PFSK-1 (cell line): ENCODE data around the gene SS18L1.

ENCODE experiments used
- FOXP2 ChIP-seq: optimal IDR thresholded peaks from 2 replicates; pipeline ENCODE3; 2011; ENCODE audit warnings: borderline replicate concordance, control low read depth, inconsistent platforms; ENCODE audit not compliant: insufficient read depth; ENCODE audit errors: extremely low read length, extremely low read depth
- POLR2AphosphoS5 ChIP-seq: IDR thresholded peaks from 2 replicates; pipeline ENCODE4 v1.6.1; 2012; ENCODE audit warnings: low read depth, mild to moderate bottlenecking, control low read depth, low read length, moderate library complexity
- SIN3A ChIP-seq: IDR thresholded peaks from 2 replicates; pipeline ENCODE4 v1.6.1; 2012; ENCODE audit warnings: mild to moderate bottlenecking, low read length, moderate library complexity, borderline replicate concordance; ENCODE audit not compliant: insufficient read depth
- TAF1 ChIP-seq: IDR thresholded peaks from 2 replicates; pipeline ENCODE4 v1.6.1; 2012; ENCODE audit warnings: low read length, control low read depth, borderline replicate concordance; ENCODE audit not compliant: insufficient read depth
- TF ChIP-seq, protein P1 (sequence below), 2 experiments: IDR thresholded peaks; 2 replicates each; pipeline versions ENCODE4 v1.6.1 to v1.8.0; 2011 to 2012; ENCODE audit warnings: low read depth in 2 of 2, low read length in 2 of 2, control low read depth in 1 of 2, inconsistent platforms in 1 of 2, mild to moderate bottlenecking in 1 of 2, moderate library complexity in 1 of 2; ENCODE audit not compliant: insufficient read depth in 1 of 2

The SS18L1 gene

DNA sequence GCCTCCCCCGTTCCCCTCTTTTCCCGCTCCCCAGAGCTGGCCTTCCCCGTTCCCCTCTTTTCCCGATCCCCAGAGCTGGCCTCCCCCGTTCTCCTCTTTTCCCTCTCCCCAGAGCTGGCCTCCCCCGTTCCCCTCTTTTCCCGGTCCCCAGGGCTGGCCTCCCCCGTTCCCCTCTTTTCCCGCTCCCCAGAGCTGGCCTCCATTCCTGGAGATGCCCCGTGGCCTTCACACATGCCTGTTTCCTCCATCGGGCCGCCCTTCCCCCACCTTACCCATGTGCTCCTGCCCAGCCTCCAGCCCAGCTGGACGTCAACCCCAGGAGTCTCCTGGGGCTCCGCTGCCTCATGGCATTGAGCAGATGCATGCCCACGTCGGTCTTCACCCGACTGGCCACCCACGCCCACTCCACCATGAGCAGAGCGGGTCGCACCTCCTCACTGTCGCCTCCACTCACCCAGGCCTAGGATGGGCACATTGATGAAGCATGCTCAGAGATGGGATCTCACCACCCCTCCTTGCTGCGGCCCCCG, 8.3 kb downstream of the SS18L1 start:
- TF ChIP-seq POLR2AphosphoS5, result no peak
- TF ChIP-seq, protein P1, sequence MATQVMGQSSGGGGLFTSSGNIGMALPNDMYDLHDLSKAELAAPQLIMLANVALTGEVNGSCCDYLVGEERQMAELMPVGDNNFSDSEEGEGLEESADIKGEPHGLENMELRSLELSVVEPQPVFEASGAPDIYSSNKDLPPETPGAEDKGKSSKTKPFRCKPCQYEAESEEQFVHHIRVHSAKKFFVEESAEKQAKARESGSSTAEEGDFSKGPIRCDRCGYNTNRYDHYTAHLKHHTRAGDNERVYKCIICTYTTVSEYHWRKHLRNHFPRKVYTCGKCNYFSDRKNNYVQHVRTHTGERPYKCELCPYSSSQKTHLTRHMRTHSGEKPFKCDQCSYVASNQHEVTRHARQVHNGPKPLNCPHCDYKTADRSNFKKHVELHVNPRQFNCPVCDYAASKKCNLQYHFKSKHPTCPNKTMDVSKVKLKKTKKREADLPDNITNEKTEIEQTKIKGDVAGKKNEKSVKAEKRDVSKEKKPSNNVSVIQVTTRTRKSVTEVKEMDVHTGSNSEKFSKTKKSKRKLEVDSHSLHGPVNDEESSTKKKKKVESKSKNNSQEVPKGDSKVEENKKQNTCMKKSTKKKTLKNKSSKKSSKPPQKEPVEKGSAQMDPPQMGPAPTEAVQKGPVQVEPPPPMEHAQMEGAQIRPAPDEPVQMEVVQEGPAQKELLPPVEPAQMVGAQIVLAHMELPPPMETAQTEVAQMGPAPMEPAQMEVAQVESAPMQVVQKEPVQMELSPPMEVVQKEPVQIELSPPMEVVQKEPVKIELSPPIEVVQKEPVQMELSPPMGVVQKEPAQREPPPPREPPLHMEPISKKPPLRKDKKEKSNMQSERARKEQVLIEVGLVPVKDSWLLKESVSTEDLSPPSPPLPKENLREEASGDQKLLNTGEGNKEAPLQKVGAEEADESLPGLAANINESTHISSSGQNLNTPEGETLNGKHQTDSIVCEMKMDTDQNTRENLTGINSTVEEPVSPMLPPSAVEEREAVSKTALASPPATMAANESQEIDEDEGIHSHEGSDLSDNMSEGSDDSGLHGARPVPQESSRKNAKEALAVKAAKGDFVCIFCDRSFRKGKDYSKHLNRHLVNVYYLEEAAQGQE (IDR thresholded peaks at IDR 0.05; ENCODE audit: insufficient read depth in 1 of 2, low read depth in 2 of 2, low read length in 2 of 2), result no peak
- TF ChIP-seq FOXP2, result no peak
- no peak for TF ChIP-seq TAF1
- no peak for TF ChIP-seq SIN3A

DNA sequence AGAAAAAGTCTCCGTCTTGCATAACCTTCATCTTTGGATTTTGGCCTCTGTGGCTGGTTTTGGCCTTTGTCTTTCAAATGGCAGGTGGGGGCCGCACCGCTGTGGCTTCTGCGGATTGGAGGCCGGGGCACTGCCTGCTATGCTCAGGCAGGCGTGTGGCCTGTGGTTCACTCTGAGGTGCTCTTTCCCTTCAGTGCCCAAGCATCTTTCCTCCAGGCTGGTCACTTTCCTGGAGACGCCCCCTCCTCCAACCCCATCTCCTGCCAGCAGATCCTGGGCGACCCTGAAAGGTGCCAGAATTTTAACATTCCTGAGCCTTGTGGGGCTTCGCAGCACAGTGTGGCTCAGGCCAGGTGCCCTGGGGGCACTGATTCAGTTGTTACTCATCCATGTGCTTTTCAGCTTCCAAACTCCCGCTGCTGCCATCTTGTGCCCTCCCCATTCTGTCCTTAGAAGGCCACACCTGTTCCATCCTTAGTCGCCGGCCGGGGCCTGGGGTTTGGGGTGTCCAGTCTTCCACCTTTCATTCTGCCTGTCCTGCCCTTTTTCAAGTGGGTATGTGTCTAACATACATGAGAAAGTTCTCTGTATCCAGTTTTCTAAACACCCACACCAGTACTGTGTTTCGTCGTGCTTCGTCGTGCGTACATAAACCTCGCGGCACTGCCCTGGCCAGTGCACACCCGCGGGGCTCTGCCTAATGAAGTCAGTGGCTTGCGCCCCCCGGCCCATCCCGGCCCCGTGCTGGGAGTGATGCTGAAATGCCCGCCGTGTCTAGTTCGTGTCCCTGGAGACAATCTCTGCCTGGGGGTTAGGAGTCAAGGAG, 12.1 kb downstream of the SS18L1 start:
- TF ChIP-seq SIN3A (no peak), FOXP2 (no peak), POLR2AphosphoS5 (no peak), TAF1 (no peak)
- TF ChIP-seq, protein P1 (IDR thresholded peaks at IDR 0.05; ENCODE audit: insufficient read depth in 1 of 2, low read depth in 2 of 2, low read length in 2 of 2), result no peak

DNA sequence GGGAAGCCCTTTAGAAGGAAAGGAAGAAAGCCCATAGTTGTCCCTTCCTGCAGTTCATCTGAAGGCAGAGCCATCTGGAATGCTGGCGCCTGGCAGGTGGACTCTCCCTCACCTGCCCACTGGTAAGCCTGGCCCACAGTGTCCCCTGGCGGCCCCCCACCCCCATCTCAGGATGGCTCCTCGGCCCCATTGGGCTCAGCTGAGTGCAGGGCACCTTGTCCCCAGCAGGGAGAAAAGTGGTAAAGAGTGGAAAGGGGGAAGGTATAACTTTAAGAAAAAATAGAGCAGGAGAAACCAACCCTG, 12.6 kb downstream of the SS18L1 start:
- no peak for TF ChIP-seq FOXP2
- no peak for TF ChIP-seq POLR2AphosphoS5

DNA sequence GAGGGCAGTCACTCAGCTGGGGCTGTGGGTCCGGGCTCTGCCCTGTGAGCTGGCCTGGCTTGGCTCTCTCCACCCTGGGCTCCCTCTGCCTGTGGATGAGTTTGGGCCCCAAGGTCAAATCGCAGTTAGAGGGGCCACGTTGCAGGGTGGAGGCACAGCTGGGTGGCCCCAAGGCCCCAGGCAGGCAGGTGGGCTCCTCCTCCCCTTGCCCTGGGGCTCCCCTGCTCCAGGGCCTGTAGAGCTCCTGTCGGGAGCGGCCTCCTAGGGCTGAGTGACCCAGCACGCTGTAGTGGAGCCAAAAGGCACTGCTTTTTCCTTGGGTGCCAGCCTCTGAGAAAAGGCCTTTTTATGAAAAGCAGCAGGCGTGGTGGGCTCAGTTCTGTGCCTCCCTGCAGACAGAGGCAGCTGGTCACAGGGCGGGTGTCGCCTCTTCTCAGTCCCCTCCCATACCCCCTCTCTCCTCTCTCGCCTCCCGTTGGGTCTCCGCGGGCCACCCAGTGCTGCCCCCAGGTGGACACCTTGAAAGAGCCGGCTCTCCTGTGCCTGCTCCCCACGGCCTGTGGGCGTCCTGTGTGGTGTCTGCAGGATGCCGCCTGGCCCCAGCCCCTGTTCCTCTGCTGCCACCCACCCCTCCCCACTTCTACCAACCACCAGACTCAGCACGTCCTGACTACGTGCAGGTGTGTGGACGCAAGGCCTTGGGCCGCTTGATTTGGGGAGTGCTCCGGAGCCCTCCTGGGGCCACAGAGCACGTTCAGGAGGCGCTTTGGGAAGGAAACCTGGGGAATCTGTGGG, 13.2 kb downstream of the SS18L1 start:
- TF ChIP-seq FOXP2 (no peak), TAF1 (no peak), POLR2AphosphoS5 (no peak), SIN3A (no peak)
- TF ChIP-seq, protein P1 (IDR thresholded peaks at IDR 0.05; ENCODE audit: insufficient read depth in 1 of 2, low read depth in 2 of 2, low read length in 2 of 2), result no peak

DNA sequence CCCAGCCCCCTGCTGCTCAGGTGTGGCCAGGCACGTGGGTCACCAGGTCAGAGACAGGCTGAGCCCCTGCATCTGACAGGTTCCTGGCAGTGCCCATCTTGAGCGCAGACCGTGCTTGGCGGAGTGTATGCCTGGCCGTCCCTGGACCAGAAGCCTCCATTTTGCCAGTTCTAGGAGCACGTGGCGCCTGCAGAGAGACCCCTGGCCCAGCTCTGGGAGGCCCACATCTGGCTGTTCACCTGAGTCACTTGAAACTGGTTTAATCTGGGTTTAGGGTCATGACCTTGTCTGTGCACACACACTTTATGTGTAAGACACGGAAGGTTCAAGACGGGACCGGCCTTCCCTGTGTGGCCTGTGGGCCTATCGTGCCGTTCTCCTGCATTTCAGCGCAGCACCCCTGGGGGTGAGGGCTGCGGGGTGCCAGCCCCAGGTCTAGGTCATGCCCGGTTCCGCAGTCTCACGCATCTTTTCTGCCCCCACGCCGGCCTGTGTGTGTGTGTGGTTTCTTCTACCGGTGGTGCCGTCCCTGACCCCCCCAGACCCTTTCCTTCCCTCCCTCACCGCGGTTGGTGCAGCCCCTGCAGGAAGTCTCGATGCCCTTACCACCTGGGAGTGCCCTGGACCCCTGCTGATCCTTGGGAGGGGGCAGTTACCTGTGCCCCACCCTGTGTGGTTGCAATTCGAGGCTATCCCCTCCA, 14.0 kb downstream of the SS18L1 start:
- TF ChIP-seq, protein P1 (IDR thresholded peaks at IDR 0.05; ENCODE audit: insufficient read depth in 1 of 2, low read depth in 2 of 2, low read length in 2 of 2), result no peak
- no peak for TF ChIP-seq TAF1
- no peak for TF ChIP-seq POLR2AphosphoS5
- TF ChIP-seq SIN3A, result no peak
- TF ChIP-seq FOXP2, result no peak
